ENCODE measurements around the gene SLC9A6.
"Not testable (repeated sequence)": the region's sequence is repeated elsewhere in the genome, so short reads cannot be mapped to it uniquely, and the experiment has no call there.

Gene SLC9A6

DNA sequence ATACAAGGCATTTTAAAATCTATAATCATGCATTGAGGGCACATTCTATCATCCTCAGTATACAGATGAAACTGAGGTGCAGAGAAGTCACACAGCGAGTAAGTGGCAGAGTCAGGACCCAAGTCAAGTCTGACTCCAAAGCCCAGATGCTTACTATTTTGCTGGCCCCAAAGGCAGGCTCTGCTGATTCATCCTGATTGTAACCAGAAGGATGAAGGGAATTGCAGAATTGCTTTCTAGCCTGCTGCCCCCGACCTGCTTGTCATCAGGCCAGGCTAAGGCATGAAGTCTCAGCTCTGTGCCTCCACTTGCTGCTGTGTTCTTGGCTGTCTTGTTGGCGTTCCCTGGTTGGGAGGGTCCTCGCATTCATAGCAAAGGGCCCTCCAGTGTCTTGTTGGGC, 62.7 kb downstream of the SLC9A6 start:
- no peak for DNase-seq (ENCODE audit: extremely low read depth, low read depth)
- TF ChIP-seq, protein P1, sequence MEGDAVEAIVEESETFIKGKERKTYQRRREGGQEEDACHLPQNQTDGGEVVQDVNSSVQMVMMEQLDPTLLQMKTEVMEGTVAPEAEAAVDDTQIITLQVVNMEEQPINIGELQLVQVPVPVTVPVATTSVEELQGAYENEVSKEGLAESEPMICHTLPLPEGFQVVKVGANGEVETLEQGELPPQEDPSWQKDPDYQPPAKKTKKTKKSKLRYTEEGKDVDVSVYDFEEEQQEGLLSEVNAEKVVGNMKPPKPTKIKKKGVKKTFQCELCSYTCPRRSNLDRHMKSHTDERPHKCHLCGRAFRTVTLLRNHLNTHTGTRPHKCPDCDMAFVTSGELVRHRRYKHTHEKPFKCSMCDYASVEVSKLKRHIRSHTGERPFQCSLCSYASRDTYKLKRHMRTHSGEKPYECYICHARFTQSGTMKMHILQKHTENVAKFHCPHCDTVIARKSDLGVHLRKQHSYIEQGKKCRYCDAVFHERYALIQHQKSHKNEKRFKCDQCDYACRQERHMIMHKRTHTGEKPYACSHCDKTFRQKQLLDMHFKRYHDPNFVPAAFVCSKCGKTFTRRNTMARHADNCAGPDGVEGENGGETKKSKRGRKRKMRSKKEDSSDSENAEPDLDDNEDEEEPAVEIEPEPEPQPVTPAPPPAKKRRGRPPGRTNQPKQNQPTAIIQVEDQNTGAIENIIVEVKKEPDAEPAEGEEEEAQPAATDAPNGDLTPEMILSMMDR (IDR thresholded peaks at IDR 0.05; ENCODE audit: low read depth, low read length) = no peak

DNA sequence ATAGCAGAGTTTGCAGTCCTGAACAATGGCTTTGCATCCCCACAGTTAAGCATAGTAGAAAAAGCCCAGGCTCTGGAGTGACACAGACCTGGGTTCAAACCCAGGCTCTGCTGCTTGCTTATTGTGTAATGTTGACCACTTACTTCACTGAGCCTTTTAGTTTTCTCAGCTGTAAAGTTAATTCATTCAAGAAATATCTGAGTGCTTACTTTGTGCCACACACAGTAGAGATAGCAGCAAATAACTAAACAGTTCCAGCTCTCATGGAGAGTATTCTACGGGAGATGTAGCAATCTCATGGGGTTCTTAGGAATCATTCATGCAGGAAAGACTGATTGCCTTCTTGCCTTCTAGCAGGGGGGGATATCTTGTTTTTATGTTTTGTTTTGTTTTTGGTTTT, 63.2 kb downstream of the SLC9A6 start:
- no peak for DNase-seq (ENCODE audit: extremely low read depth, low read depth)
- TF ChIP-seq, protein P1 (IDR thresholded peaks at IDR 0.05; ENCODE audit: low read depth, low read length) = no peak

DNA sequence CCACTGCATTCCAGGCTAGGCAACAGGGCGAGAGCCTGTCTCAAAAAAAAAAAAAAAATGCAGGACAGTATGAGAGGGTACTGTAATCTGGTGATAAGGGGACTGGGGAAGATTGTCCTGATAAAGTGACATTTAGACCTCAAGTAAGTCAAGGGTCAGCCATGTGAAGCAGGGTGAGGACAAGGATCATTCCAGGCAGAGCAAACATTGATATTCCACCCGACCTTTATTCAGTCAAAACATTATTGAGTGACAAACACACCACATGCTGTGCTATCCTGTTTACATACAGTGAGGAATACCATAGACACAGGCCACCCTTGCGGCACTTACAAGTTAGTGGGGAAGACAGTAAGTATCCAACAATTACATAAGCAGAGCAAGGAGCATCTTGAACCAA, 64.4 kb downstream of the SLC9A6 start:
- no peak for DNase-seq (ENCODE audit: extremely low read depth, low read depth)
- TF ChIP-seq, protein P1 (IDR thresholded peaks at IDR 0.05; ENCODE audit: low read depth, low read length) = no peak

DNA sequence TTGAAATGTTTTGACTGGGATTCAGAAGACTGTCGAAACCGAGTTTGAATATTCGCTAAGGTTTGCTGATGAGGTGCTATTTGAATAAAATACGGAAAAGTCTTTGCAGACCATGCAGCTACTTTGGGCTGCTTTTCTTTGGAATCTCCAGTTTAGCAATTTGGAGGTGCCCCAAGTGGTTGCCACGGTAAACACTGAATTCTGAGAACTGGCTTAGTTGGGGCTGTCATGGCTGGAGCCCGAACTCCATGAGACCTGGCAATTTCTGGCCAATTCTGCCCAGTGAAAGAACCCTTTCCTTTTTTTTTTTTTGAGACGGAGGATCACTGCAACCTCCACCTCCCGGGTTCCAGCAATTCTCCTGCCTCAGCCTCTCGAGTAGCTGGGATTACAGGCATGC, 65.6 kb downstream of the SLC9A6 start:
- not testable (repeated sequence) for DNase-seq (ENCODE audit: extremely low read depth, low read depth)

DNA sequence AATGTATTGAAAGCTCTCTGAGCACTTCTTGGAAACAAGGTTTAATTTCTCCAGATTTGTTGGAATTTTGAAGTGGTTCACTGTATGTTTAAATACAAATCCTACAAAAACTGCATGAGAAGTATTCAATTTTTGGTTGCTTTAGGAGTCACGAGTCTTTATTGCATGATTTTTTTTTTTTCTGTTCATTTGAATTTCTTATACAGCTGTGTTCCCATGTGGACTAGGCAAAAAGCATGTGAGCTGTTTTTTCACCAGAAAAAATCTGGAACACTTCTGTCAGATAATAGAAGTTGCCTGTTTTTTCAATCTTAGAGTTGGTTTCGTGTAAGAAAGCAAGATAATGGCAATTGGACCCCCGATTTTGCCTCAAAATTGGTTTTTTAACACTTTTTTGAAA, 66.4 kb downstream of the SLC9A6 start:
- DNase-seq (ENCODE audit: extremely low read depth, low read depth) = no peak
- TF ChIP-seq, protein P1 (IDR thresholded peaks at IDR 0.05; ENCODE audit: low read depth, low read length) = no peak

DNA sequence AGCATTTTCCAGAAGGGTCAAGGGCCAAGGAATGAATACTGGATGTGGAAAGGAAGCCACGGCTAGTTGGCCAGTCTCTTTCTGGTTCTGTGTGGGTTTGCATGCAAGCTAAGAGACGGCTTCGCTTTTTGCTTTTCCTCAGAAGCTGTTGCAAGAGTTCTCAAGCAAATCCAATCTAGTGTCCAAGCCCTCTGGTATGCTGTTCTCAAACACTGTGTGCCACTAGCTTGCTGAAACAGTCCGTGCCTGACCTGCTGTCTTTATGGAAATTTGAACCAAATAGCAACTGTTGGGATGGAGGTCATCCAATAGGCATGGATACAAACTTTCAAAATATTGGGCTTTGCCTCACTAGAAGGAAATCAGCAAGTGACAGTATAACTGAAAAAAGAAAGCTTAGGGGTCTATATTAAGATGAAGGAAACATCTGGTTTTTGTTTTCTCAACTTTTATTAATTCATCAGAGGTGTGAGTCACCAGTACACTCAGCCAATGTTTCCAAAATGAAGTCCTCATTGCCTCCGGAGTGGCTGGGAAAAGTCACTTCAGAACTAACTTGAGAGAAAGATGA, 70.5 kb downstream of the SLC9A6 start:
- TF ChIP-seq, protein P1 (IDR thresholded peaks at IDR 0.05; ENCODE audit: low read depth, low read length) = no peak
- peak; percentile 91 for DNase-seq (ENCODE audit: extremely low read depth, low read depth)

DNA sequence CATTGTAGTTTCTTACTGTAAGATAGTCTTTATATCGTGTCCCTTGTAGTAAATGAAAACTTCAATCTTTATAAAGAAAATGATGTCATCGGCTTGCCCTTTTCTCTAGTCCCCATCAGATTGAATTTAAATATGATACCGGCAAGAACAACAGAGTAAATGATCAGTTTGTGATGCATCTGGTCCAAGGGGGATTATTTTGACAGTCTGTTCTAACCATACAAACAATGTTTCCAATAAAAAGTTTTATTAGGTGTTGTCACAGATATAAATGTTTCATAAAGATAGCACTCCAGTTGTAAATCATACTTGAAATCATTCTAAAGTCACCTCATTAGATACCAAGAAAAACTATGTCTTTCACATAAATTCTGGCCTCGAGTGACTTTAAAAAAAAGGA, 72.3 kb downstream of the SLC9A6 start:
- TF ChIP-seq, protein P1 (IDR thresholded peaks at IDR 0.05; ENCODE audit: low read depth, low read length) = no peak
- no peak for DNase-seq (ENCODE audit: extremely low read depth, low read depth)

DNA sequence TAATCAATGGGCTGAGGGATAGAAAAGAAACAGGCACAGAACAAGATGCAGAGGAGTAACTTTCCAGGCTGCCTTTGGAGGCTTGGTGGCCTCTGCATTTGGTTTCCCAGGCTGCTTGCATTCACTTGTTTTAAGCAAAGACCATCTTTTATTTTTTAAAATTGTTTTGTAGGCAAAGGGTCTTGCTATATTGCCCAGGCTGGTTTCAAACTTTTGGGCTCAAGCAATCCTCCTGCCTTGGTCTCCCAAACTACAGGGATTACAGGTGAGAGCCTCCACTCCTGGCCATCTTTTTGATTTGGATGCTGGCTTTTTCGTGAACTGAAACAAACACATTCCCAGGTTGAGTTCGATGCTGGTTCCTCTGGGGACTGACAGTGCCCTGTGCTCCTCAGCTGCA, 74.1 kb downstream of the SLC9A6 start:
- DNase-seq (ENCODE audit: extremely low read depth, low read depth) = no peak
- TF ChIP-seq, protein P1 (IDR thresholded peaks at IDR 0.05; ENCODE audit: low read depth, low read length) = no peak
